ENCODE measurements around the gene FBXO11. TPM values are rescaled to one million over a fixed set of nuclear protein-coding genes. Genes with fewer than 3 reads are reported as not detected.

Gene FBXO11
- total and polyA plus RNA-seq, 10 of the 15 experiments (the other 5 are each of a cell fraction or from before 2014, with no cell fraction given), result 5.9 to 38.9 (median 22.5) TPM

GRCh38 chr2:47891369-47892337 is 14.6 kb downstream of the FBXO11 start:
- intact Hi-C loops (cut with micrococcal nuclease; ENCODE audit: unreplicated experiment) (no loop called here), in situ Hi-C loops (cut with MboI) (no loop called here)
- POLR2A ChIA-PET, result interaction anchor here (1.1 kb wide), 1 partner anchor 10 kb away, joined by 5 read pairs; no protein-coding TSS in a partner anchor
- DNase-seq (ENCODE audit: low read depth, low spot score) (no peak), ATAC-seq (no peak), FAIRE-seq (no peak)
- Histone ChIP-seq H3K4me1 (ENCODE audit: control insufficient read depth, insufficient read depth, low read length) (peaks cover 5% of the 10 kb centered on the region), H3K36me3 (ENCODE audit: control insufficient read depth in 2 of 2, insufficient read depth in 2 of 2, low read length in 1 of 2) (peaks cover 0 to 5% of the 10 kb centered on the region in 2 experiments; a peak in 3 of 4 replicates), H3K27ac (ENCODE audit: control insufficient read depth, insufficient read depth) (no peak overlapping the region), H3K9me3 (replicated peaks; ENCODE audit: control insufficient read depth, insufficient read depth, low read length) (no peaks in the 10 kb centered on the region; the same call in 2 of the 3 replicates), H3K27me3 (replicated peaks in 1 of 2; ENCODE audit: control insufficient read depth in 2 of 2, insufficient read depth in 2 of 2, low read length in 1 of 2) (no peaks in the 10 kb centered on the region), H2AFZ (ENCODE audit: control insufficient read depth, low read depth, low read length) (no peak overlapping the region), H3K4me3 (no peak overlapping the region), H3K9ac (ENCODE audit: control insufficient read depth, insufficient read depth, low read length) (no peak overlapping the region), H3K4me2 (ENCODE audit: control insufficient read depth, insufficient read depth) (peak overlapping the region; percentile 13; the same call in 1 of the 2 replicates), H4K20me1 (ENCODE audit: control insufficient read depth, insufficient read depth) (no peaks in the 10 kb centered on the region), H3K79me2 (ENCODE audit: control insufficient read depth, insufficient read depth, low read length) (peaks cover 100% of the 10 kb centered on the region)
- SMC1A ChIA-PET (ENCODE audit: uncharacterized antibody, unreplicated experiment), result interaction anchor here (1.0 to 1.9 kb wide), 3 partner anchors 11 to 20 kb away, joined by 5 to 10 read pairs (median 5); no protein-coding TSS in a partner anchor
- 71% methylated on average over 2 of the region's 2 CpGs for WGBS (ENCODE audit: insufficient coverage, insufficient replicate concordance, low lambda C conversion rate, missing lambda C conversion rate)
- TSS peak; percentile 27 for BruUV-seq (replicated peaks)
- TF ChIP-seq MTA3 (IDR thresholded peaks at IDR 0.05; ENCODE audit: borderline replicate concordance, low read length), result no peak
- no peak for TF ChIP-seq RAD51 (IDR thresholded peaks at IDR 0.05)
- no peak for TF ChIP-seq MAX (IDR thresholded peaks at IDR 0.05; ENCODE audit: low read depth, low read length)
- no peak for TF ChIP-seq CREB1 (IDR thresholded peaks at IDR 0.05; ENCODE audit: low read depth)
- TF ChIP-seq IRF3 (IDR thresholded peaks at IDR 0.05), result no peak
- TF ChIP-seq RAD21 (IDR thresholded peaks at IDR 0.05; ENCODE audit: insufficient read depth, low read depth, low read length), result no peak
- TF ChIP-seq FOXK2 (IDR thresholded peaks at IDR 0.05), result no peak
- no peak for TF ChIP-seq ATF2 (IDR thresholded peaks at IDR 0.05; ENCODE audit: low read length)
- no peak for TF ChIP-seq BHLHE40 (IDR thresholded peaks at IDR 0.05; ENCODE audit: borderline replicate concordance in 1 of 2, low read depth in 2 of 2, low read length in 1 of 2)
- no peak for TF ChIP-seq MEF2B (IDR thresholded peaks at IDR 0.05; ENCODE audit: partially characterized antibody, poor library complexity, severe bottlenecking)
- no peak for TF ChIP-seq MTA2 (IDR thresholded peaks at IDR 0.05; ENCODE audit: low read depth)
- CTCF ChIA-PET, result interaction anchor here (1.1 kb wide), 1 partner anchor 15 kb away, joined by 4 read pairs; no protein-coding TSS in a partner anchor
- RAD21 ChIA-PET (ENCODE audit: unreplicated experiment), result interaction anchor here (0.8 kb wide), 1 partner anchor 10 kb away, joined by 3 read pairs; no protein-coding TSS in a partner anchor

All from GM12878 (cell line).